HG03095 (cell line): Measurements from ENCODE around the gene TIGD1.
"Not testable (repeated sequence)": the region's sequence is repeated elsewhere in the genome, so short reads cannot be mapped to it uniquely, and the experiment has no call there.

Source experiments
- ATAC-seq: cut with Tn5 transposase; IDR thresholded peaks from one replicate; pipeline ENCODE4 v1.9.1; 2021; ENCODE audit warnings: moderate library complexity; ENCODE audit not compliant: unreplicated experiment

TIGD1 gene

GRCh38 chr2:232571026-232571474 lies 20.7 kb upstream of the TIGD1 start:
- ATAC-seq: no peak

- ATAC-seq: not testable (repeated sequence)
These were observed 20.1 kb upstream of the TIGD1 start for GRCh38 chr2:232570481-232570880.

- no peak for ATAC-seq
These were observed 19.2 kb upstream of the TIGD1 start for GRCh38 chr2:232569541-232569940.

DNA sequence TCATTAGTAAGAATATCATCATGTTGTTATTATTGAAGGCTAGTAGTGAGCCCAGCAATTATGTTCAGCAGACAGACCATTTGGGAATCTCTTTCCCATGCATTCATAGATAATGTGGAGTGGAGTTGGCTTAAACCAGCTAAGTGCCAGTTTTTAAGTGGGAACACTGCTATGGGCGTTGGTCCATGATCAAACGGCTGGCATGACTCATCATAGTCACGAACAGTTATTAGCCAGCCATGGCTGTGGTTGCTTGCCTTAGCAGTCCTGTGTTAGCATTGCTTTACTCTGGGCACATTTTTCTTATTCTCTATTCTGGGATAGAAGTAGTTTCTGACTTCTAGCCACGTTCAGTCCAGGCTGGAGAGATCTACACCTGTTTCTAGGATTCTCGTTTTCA lies 17.8 kb upstream of the TIGD1 start:
- no peak for ATAC-seq

DNA sequence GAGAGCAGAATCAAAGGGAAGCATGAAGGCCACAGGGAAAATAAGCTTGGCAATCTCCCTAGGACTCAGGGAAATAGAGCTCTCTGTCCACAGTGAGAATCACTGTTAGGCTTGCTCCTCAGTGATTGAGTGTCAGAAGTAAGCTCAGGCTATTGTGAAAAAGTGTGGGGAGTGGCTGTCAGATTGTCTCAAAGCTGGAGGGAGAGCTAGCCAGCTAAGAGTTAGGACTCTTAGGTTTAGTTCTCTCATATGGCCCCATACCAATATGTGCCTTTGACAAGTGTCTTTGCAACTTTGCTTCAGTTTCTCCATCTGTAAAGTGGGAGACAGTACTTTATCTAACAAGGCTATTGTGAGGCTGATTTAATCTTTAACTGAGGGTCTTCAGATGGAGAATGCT lies 17.4 kb upstream of the TIGD1 start:
- ATAC-seq: no peak

GRCh38 chr2:232563580-232563979 lies 13.2 kb upstream of the TIGD1 start:
- ATAC-seq: no peak

GRCh38 chr2:232562515-232563151 lies 12.3 kb upstream of the TIGD1 start:
- no peak for ATAC-seq

- no peak for ATAC-seq
These were observed 6.1 kb upstream of the TIGD1 start for GRCh38 chr2:232556426-232556825.

DNA sequence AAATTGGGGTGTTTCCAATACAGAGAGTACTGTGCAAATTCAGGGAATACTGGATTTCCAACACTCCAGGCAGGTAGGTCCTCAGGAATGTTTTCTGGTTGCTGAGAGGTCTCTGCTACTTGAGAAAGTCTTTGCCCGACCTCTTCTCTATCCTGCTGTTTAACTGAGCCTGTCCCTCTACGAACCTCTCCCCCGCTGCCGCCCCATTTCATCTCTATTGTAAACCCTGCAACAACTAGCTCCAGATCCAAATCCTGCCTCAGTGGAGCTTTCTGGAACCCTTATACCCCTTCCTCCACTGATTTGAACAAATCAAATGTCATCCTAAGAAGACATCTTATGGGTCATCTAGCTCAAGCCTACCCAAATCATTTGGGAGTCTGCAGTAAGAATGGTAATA lies 1.4 kb upstream of the TIGD1 start:
- no peak for ATAC-seq

DNA sequence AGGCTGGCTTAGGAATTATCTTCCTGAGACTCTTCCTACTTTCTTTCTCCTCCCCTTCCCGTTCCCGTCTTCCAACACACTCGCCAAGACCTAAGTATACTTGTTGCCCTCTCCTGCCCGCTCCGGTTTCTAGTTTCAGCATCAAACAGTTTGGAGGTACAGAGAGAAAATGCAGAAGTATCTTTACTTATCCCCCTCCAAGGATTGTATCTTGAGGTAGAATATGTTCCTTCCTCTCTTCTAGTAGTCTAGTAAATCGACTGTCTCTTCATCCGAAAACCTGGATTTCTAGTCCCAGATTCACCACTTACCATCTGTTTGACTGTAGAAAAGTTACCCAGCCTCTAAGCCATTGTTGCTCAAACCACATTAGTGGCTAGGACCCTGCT lies 887 bp upstream of the TIGD1 start:
- ATAC-seq: no peak

DNA sequence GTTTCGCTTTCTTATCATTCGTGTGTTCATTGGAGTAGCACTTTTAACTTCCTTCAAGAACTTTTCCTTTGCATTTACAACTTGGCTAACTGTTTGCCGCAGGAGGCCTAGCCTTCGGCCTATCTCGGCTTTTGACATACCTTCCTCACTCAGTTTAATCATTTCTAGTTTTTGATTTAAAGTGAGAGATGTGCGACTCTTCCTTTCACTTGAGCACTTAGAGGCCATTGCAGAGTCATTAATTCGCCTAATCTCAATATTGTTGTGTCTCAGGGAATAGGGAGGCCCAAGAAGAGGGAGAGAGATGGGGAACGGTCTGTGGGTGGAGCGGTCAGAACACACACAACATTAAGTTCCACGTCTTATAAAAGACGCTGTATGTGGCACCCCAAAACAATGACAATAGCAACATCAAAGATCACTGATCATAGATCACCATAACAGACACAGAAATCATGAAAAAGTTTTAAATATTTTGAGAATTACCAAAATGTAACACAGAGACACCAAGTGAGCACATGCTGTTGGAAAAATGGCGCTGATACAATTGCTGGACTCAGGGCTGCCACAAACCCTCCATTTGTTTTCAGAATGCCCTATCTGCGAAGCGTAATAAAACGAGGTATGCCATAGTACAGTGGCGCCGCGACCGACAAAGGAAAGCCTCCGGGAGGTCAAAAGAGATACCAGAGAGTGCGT lies 553 bp downstream of the TIGD1 start:
- no peak for ATAC-seq

GRCh38 chr2:232547991-232548390 lies 2.4 kb downstream of the TIGD1 start:
- no peak for ATAC-seq

GRCh38 chr2:232545511-232546375 lies 4.6 kb downstream of the TIGD1 start:
- ATAC-seq: no peak

- no peak for ATAC-seq
These were observed 5.7 kb downstream of the TIGD1 start for GRCh38 chr2:232544674-232545073.

DNA sequence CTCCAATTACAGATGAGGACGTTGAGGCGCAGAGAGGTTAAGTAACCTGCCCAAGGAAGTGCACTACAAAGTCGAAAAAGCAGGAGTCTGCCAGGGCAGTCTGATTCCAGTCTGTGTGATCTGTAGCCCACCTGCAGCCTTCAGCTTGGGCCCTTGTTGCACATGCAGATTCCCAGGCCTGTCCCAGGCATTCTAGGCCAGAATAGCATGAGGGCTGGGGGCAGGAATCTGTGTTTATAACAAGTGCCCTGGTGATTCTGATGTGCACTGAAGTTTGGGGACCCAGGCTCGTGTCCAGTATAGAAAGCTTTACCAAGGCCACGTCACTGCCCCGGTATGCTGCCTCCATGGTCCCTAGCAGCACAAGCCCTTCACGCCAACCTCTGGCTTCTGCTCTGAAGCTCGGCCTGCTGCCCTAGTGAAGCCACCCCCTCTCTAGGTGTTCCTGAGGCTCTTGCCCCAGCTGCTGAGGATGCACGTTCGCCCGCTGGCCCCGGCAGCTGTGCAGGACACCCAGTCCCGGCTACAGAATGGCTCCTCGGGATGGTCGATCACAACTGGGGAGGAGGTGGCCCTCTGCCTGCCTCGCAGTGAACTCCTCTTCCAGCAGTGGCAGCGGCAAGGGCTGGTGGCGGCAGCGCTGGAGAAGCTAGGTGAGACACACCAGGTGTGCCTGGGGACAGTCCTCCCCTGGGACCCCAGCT lies 6.3 kb downstream of the TIGD1 start:
- no peak for ATAC-seq

DNA sequence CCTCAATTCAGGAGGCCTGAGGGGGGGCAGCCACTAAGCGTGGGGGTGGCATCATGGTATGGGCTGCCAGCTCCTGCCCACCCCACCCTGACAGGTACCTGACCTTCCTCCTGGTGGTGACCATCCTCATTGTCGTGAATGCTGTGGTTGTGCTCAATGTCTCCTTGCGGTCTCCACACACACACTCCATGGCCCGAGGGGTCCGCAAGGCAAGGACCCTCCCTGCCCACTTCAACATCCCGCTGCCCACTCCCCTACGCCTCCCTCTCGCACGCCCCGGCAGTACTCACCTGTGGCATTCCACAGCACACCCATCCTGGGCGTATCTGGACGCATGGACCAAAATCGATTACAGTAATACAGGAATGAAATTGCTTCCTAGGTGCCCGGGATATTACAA lies 6.9 kb downstream of the TIGD1 start:
- ATAC-seq: no peak

DNA sequence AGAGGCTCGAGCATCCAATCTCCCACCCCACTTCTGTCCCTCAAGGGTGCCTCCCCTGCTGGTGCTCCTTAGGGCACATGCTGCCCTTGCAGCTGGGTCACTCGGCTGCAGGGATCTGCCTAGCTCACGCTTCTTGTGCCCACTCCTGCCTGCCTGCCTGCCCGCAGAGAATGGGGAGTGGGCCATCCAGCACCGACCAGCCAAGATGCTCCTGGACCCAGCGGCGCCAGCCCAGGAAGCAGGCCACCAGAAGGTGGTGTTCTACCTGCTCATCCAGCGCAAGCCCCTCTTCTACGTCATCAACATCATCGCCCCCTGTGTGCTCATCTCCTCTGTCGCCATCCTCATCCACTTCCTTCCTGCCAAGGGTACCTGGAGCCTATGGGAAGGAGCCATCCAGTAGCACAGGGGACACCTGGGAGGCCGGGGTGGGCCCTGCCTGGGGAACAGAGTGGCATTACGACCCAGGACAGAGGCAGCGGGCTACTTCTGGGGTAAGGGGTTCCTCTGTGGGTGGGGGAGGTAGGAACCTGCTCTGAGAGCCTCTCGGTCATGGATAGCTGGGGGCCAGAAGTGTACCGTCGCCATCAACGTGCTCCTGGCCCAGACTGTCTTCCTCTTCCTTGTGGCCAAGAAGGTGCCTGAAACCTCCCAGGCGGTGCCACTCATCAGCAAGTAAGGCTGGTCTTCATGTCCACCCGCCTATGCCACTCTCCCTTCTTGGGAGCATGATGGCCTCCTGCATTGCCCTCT lies 7.5 kb downstream of the TIGD1 start:
- no peak for ATAC-seq

DNA sequence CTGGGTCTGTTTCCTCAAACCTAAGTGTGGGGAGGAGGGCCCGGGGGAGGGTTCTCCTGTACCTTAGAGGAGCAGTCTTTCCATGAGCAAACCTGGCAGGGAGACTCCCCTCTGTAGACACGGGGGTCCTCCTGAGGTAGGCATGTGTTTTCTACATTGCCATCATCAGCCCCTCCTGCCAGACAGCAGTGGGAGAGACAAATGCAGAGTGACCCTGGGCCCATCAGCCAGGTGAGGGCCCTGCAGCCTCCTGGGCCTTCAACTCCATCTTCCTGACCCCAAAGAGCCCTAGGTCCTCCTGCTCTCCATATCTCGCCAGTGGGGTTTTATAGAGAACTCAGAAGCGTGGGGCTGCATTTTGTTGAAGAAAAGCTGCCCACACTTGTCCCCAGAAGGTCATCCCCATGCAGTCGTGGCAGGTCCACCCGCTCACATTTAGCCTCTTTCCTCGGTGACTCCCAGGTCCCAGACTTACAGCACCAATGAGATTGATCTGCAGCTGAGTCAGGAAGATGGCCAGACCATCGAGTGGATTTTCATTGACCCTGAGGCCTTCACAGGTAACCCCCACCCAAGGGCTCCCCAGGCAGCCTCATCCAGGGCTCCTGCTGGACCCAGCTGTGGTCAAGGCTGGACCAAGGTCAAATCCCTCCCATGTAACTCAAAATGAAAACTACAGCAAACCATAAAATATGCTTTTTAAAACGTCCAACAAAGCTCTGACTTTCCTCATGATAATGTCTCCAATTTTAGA lies 8.2 kb downstream of the TIGD1 start:
- no peak for ATAC-seq

DNA sequence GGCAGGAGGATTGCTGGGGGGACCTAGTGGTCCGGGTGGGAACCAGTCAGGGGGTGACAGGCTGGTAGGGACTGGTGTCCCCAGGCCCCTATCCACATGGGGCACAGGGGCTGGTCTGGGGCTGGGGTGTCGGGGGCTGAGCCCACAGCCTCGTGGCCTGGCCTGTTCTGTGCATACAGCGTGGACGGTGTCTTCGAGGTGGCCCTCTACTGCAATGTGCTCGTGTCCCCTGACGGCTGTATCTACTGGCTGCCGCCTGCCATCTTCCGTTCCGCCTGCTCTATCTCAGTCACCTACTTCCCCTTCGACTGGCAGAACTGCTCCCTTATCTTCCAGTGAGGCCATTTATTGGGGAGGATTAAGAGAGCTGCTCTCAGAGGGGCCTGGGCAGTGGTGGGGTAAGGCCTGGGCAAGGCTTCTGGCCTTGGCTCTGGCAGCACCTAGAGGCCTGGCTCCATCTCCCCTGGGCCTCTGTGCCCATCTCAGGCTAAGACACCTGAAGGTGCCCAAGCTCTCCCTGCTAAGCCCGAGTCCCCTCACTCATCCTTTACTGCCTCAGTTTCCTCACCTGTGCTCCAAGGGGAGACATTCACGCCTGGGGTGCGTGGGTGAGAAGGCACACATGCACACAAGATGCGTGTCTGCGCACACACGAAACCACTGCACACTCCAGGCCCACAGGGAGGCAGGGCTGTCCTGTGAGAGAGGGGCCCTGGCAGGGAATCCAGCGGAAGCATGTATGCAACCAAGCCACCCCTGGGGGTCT lies 9.0 kb downstream of the TIGD1 start:
- ATAC-seq: no peak
